ENCODE measurements around the gene C6orf58.

- TF ChIP-seq CTCF (IDR thresholded peaks at IDR 0.05 in 2 of 3, conservative IDR thresholded peaks at IDR 0.05 in 1 of 3; ENCODE audit: control insufficient read depth in 2 of 3, extremely low read depth in 1 of 3, insufficient read depth in 1 of 3, low read depth in 3 of 3, low read length in 3 of 3) (no peak), USF2 (IDR thresholded peaks at IDR 0.05; ENCODE audit: borderline replicate concordance, low read depth, low read length) (no peak), FOS (IDR thresholded peaks at IDR 0.05; ENCODE audit: borderline replicate concordance, extremely low read depth, insufficient read length) (no peak), POLR2AphosphoS5 (IDR thresholded peaks at IDR 0.05; ENCODE audit: low read length) (no peak), BACH1 (IDR thresholded peaks at IDR 0.05; ENCODE audit: borderline replicate concordance) (no peak), HDGF (IDR thresholded peaks at IDR 0.05) (no peak), ELK1 (IDR thresholded peaks at IDR 0.05; ENCODE audit: low read depth, low read length) (no peak), POU2F2 (IDR thresholded peaks at IDR 0.05; ENCODE audit: borderline replicate concordance, low read depth, low read length) (no peak), MLLT1 (IDR thresholded peaks at IDR 0.05) (no peak)
Measured at GRCh38 chr6:127533011-127533410, 44.0 kb upstream of the C6orf58 start.
